K562 (cell line): ENCODE data around the gene SLC30A7. TPM values are rescaled to one million over a fixed set of nuclear protein-coding genes. Genes with fewer than 3 reads are reported as not detected.

Experiments used
- ATAC-seq: fragments of 200-7000 bp; cut with Tn5 transposase; 3 replicates; pipeline ENCODE4 v1.9.1; 2020; ENCODE audit warnings: moderate library complexity
- BruUV-seq: library from RNA; stranded (reverse); fragments of 400-500 nt; replicated peaks from 2 replicates; lab custom pipeline; 2021; lab: Mats Ljungman, UMichigan
- CTCF ChIA-PET: fragments of 300-600 bp; formaldehyde crosslinking; extraction: SDS; loops from one replicate; lab custom pipeline; 2021; ENCODE audit warnings: low intra/inter-chr PET ratio; lab: Yijun Ruan, JAX
- POLR2A ChIA-PET: fragments of 300-600, 350-650 bp; sonication (Branson Sonifier 250); formaldehyde crosslinking; extraction: SDS; loops from one replicate; lab custom pipeline; 2021; ENCODE audit warnings: antibody characterized with exemption, inconsistent platforms; lab: Yijun Ruan, JAX
- DNase-seq, 4 experiments: peaks; one replicate each; pipeline versions ENCODE4 v3.0.0 to v3.0.0-alpha.2; 2011 to 2018; ENCODE audit warnings: low spot score in 3 of 4, mixed read lengths in 3 of 4; ENCODE audit errors: extremely low read depth in 1 of 4
- FAIRE-seq: peaks from 2 replicates; lab custom pipeline; 2011; peaks lifted over from hg19 to GRCh38; lab: Jason Lieb, UNC
- H2AFZ ChIP-seq: 2 replicates; pipeline ENCODE4 v1.6.0; 2011; ENCODE audit warnings: low read depth, low read length, control low read depth, inconsistent platforms
- H3K27ac ChIP-seq: fragments of 200-600 bp; 3 replicates; pipeline ENCODE4 v1.8.0; 2011; ENCODE audit warnings: low read depth, mild to moderate bottlenecking, control low read depth, inconsistent platforms, low read length, moderate library complexity, mixed read lengths; ENCODE audit errors: extremely low read depth
- H3K27me3 ChIP-seq, 2 experiments: fragments of 300-600 bp in 1 of 2; 2 replicates in 1 of 2; 3 replicates in 1 of 2; pipeline versions ENCODE4 v1.6.0 to v1.8.0; 2011; ENCODE audit warnings: inconsistent platforms in 2 of 2, low read length in 2 of 2, mild to moderate bottlenecking in 1 of 2, mixed read lengths in 1 of 2, moderate library complexity in 1 of 2; ENCODE audit not compliant: control insufficient read depth in 2 of 2, insufficient read depth in 2 of 2
- H3K36me3 ChIP-seq: fragments of 300-600 bp; 3 replicates; pipeline ENCODE4 v1.8.0; 2011; ENCODE audit warnings: mild to moderate bottlenecking, low read length, inconsistent platforms; ENCODE audit not compliant: control insufficient read depth, insufficient read depth
- H3K4me1 ChIP-seq, 2 experiments: fragments of 200-600 bp in 1 of 2; replicated peaks in 1 of 2; 2 replicates in 1 of 2; 3 replicates in 1 of 2; pipeline versions ENCODE4 v1.5.1 to v1.8.0; 2011; ENCODE audit warnings: inconsistent platforms in 2 of 2, low read length in 2 of 2, mild to moderate bottlenecking in 1 of 2, mixed read lengths in 1 of 2, moderate library complexity in 1 of 2; ENCODE audit not compliant: control insufficient read depth in 2 of 2, insufficient read depth in 2 of 2
- H3K4me2 ChIP-seq: 2 replicates; pipeline ENCODE4 v1.6.1; 2011; ENCODE audit warnings: low read length, control low read depth, inconsistent platforms, mixed read lengths; ENCODE audit not compliant: insufficient read depth
- H3K4me3 ChIP-seq: fragments of 200-600 bp; sonication (generic), shearing (Covaris generic); 2 replicates; pipeline ENCODE4 v1.5.1; 2016; ENCODE audit warnings: control low read depth, inconsistent platforms
- H3K79me2 ChIP-seq: fragments of 200-600 bp; 3 replicates; pipeline ENCODE4 v1.8.0; 2011; ENCODE audit warnings: low read length, inconsistent platforms; ENCODE audit not compliant: control insufficient read depth, insufficient read depth
- H3K9ac ChIP-seq, 2 experiments: 2 replicates each; pipeline versions ENCODE4 v1.6.0 to v1.6.1; 2011; ENCODE audit warnings: low read depth in 2 of 2, low read length in 2 of 2, control low read depth in 1 of 2, inconsistent platforms in 1 of 2, mild to moderate bottlenecking in 1 of 2, mixed read lengths in 1 of 2; ENCODE audit not compliant: insufficient read depth in 1 of 2
- H3K9me1 ChIP-seq: one replicate; pipeline ENCODE4 v1.6.0; 2011; ENCODE audit warnings: inconsistent platforms, mild to moderate bottlenecking, low read length, moderate library complexity; ENCODE audit not compliant: control insufficient read depth, insufficient read depth
- H3K9me3 ChIP-seq: replicated peaks from 2 replicates; pipeline ENCODE4 v1.5.1; 2011; ENCODE audit warnings: low read depth, low read length, inconsistent platforms; ENCODE audit not compliant: control insufficient read depth, insufficient read depth
- H4K20me1 ChIP-seq: replicated peaks from 2 replicates; pipeline ENCODE4 v1.6.1; 2011; ENCODE audit warnings: low read length, inconsistent platforms, mixed read lengths; ENCODE audit not compliant: control insufficient read depth, insufficient read depth
- HEY1 ChIP-seq: fragments of 250-450 bp; sonication (Bioruptor Pico); IDR thresholded peaks from 2 replicates; pipeline ENCODE4 v1.5.0; 2020; ENCODE audit warnings: mild to moderate bottlenecking, moderate library complexity, borderline replicate concordance
- SPI1 ChIP-seq: IDR thresholded peaks from 2 replicates; pipeline ENCODE4 v1.6.1; 2011; ENCODE audit warnings: low read depth, low read length, control low read depth, borderline replicate concordance
- SUPT5H ChIP-seq: fragments of 450-650 bp; IDR thresholded peaks from 2 replicates; pipeline ENCODE4 v1.6.1; 2016
- TGIF2 ChIP-seq: sonication (generic); formaldehyde crosslinking; IDR thresholded peaks from 2 replicates; pipeline ENCODE4 v1.8.1; 2022; ENCODE audit warnings: mild to moderate bottlenecking, missing genetic modification reagents, moderate library complexity
- THRAP3 ChIP-seq: fragments of 450-650 bp; IDR thresholded peaks from 2 replicates; pipeline ENCODE4 v1.6.1; 2016; ENCODE audit warnings: mild to moderate bottlenecking, inconsistent platforms, borderline replicate concordance
- TSC22D4 ChIP-seq: fragments of 450-650 bp; IDR thresholded peaks from 2 replicates; pipeline ENCODE4 v1.6.1; 2016; ENCODE audit warnings: missing genetic modification characterization, missing biosample characterization, control low read depth
- ZNF174 ChIP-seq: fragments of 250-450 bp; sonication (Bioruptor Pico); IDR thresholded peaks from 2 replicates; pipeline ENCODE4 v1.4.0; 2020; ENCODE audit warnings: mild to moderate bottlenecking
- WGBS: fragments of 100-300 bp; shearing (Covaris generic); methylation state at CpG from one replicate; pipeline ENCODE4 v1.1.6; 2016; ENCODE audit warnings: low coverage, mixed read lengths; ENCODE audit not compliant: insufficient coverage; ENCODE audit errors: missing lambda C conversion rate; 5-methylcytosine and 5-hydroxymethylcytosine counted together
- in situ Hi-C: fragments of 300-500 bp; cut with MboI; formaldehyde crosslinking; loops from 4 replicates; pipeline ENCODE4 v1.15.0; 2018; ENCODE audit warnings: inconsistent platforms, mixed read lengths
- intact Hi-C: fragments of 100-400 bp; cut with micrococcal nuclease; formaldehyde crosslinking; loops from 2 replicates; pipeline ENCODE4 v1.14.2; 2022
- polyA plus RNA-seq, 8 experiments: library from polyadenylated mRNA; depleted of rRNA in 4 of 8; stranded (reverse) in 5 of 8; unstranded in 3 of 8; fragments of >200 nt; fragmentation: Nextera tagmentation in 2 of 8; fragmentation: Illumina TruSeq in 1 of 8; extraction: Ambion mirVana in 2 of 8; extraction: Trizol in 1 of 8; gene quantifications; 2 replicates each; pipeline versions ENCODE4 v1.2.1 to v1.2.3, GENCODE V29; 2011 to 2014; ENCODE audit warnings: inconsistent platforms in 1 of 8, missing spikeins in 1 of 8
- total RNA-seq, 7 experiments: library from RNA; depleted of rRNA in 6 of 7; stranded (reverse); fragments of >200 nt in 6 of 7; fragmentation: Illumina TruSeq in 2 of 7; extraction: Trizol in 2 of 7; gene quantifications; 2 replicates each; pipeline versions ENCODE4 v1.2.1 to v1.2.3, GENCODE V29; 2011 to 2021; ENCODE audit warnings: low replicate concordance in 1 of 7
- TF ChIP-seq, protein P1 (sequence below): fragments of 250-450 bp; sonication (Bioruptor Pico); IDR thresholded peaks from 2 replicates; pipeline ENCODE4 v1.8.0; 2021; ENCODE audit warnings: moderate library complexity, mild to moderate bottlenecking, inconsistent platforms
- TF ChIP-seq, protein P2 (sequence below), 2 experiments: fragments of 200-800 bp in 1 of 2; sonication (Bioruptor generic) in 1 of 2; sonication (generic) in 1 of 2; formaldehyde crosslinking in 1 of 2; IDR thresholded peaks in 1 of 2; conservative IDR thresholded peaks in 1 of 2; 2 replicates each; pipeline versions ENCODE4 v1.5.0 to v1.6.1; 2016 to 2020; ENCODE audit warnings: missing compliant biosample characterization in 1 of 2, missing genetic modification characterization in 1 of 2, missing genetic modification reagents in 1 of 2
- TF ChIP-seq, protein P3 (sequence below), 3 experiments: IDR thresholded peaks in 2 of 3; conservative IDR thresholded peaks in 1 of 3; 2 replicates each; pipeline ENCODE4 v1.5.1; 2011 to 2012; ENCODE audit warnings: low read length in 3 of 3, mild to moderate bottlenecking in 3 of 3, control low read depth in 2 of 3, improper control_type of control experiment in 1 of 3, inconsistent platforms in 1 of 3, low read depth in 1 of 3, mixed read lengths in 1 of 3, moderate library complexity in 1 of 3; ENCODE audit not compliant: insufficient read depth in 2 of 3
- TF ChIP-seq, protein P4 (sequence below): fragments of 200-800 bp; sonication (Bioruptor generic); IDR thresholded peaks from 2 replicates; pipeline ENCODE4 v1.6.1; 2017; ENCODE audit warnings: missing genetic modification characterization, missing compliant biosample characterization
- TF ChIP-seq, protein P5 (sequence below): sonication (generic); formaldehyde crosslinking; IDR thresholded peaks from 2 replicates; pipeline ENCODE4 v1.8.1; 2022; ENCODE audit warnings: missing genetic modification reagents
- TF ChIP-seq, protein P6 (sequence below): sonication (generic); formaldehyde crosslinking; IDR thresholded peaks from 2 replicates; pipeline ENCODE4 v1.8.0; 2023; ENCODE audit warnings: mild to moderate bottlenecking, missing genetic modification reagents

Gene SLC30A7
- total and polyA plus RNA-seq, 9 of the 15 experiments (the other 6 are each of a cell fraction or from before 2014, with no cell fraction given) = 3.5 to 17.1 (median 7.2) TPM

DNA sequence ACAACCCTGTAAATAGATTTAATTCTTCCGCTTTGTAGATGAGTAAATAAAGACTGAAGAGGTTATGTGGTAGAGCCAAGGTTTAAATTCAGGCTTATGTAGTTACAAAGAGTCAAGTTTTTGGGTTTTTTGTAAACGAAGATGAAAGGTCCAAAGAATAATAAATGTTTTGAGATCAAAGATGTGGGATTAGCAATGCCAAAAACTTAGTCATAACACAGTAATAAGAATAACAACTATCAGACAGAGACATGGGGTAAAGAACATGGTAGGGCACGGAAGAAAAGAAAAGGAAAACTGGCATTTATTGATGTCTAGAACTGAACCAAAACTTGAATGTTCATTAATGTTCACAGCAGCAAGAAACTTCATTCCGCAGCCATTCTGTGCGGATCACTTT is 44.2 kb upstream of the SLC30A7 start:
- Histone ChIP-seq H3K27ac (no peak overlapping the region), H3K4me1 (no peaks in the 10 kb centered on the region; a peak in 1 of 5 replicates), H2AFZ (no peak overlapping the region), H3K4me2 (no peak overlapping the region), H3K27me3 (no peaks in the 10 kb centered on the region), H4K20me1 (no peaks in the 10 kb centered on the region), H3K9me3 (no peaks in the 10 kb centered on the region), H3K9me1 (no peaks in the 10 kb centered on the region), H3K4me3 (no peak overlapping the region), H3K79me2 (no peaks in the 10 kb centered on the region), H3K36me3 (no peaks in the 10 kb centered on the region), H3K9ac (no peak overlapping the region)
- WGBS = 30% methylated on average over 5 of the region's 5 CpGs
- ChIA-PET POLR2A (no interaction called here), CTCF (no interaction called here)
- BruUV-seq = no TSS peak
- DNase-seq (no peak), ATAC-seq (no peak), FAIRE-seq (no peak)
- in situ Hi-C loops = loop anchor here (25.0 kb wide), 1 partner anchor 364 kb away; no protein-coding TSS in a partner anchor
- intact Hi-C loops = no loop called here
- TF ChIP-seq, protein P1, sequence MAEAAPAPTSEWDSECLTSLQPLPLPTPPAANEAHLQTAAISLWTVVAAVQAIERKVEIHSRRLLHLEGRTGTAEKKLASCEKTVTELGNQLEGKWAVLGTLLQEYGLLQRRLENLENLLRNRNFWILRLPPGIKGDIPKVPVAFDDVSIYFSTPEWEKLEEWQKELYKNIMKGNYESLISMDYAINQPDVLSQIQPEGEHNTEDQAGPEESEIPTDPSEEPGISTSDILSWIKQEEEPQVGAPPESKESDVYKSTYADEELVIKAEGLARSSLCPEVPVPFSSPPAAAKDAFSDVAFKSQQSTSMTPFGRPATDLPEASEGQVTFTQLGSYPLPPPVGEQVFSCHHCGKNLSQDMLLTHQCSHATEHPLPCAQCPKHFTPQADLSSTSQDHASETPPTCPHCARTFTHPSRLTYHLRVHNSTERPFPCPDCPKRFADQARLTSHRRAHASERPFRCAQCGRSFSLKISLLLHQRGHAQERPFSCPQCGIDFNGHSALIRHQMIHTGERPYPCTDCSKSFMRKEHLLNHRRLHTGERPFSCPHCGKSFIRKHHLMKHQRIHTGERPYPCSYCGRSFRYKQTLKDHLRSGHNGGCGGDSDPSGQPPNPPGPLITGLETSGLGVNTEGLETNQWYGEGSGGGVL (CRISPR knock-in tag) = no peak
- no peak for TF ChIP-seq SUPT5H
- TF ChIP-seq, protein P2, sequence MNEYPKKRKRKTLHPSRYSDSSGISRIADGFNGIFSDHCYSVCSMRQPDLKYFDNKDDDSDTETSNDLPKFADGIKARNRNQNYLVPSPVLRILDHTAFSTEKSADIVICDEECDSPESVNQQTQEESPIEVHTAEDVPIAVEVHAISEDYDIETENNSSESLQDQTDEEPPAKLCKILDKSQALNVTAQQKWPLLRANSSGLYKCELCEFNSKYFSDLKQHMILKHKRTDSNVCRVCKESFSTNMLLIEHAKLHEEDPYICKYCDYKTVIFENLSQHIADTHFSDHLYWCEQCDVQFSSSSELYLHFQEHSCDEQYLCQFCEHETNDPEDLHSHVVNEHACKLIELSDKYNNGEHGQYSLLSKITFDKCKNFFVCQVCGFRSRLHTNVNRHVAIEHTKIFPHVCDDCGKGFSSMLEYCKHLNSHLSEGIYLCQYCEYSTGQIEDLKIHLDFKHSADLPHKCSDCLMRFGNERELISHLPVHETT (CRISPR knock-in tag; conservative IDR thresholded peaks at IDR 0.05 in 1 of 2, IDR thresholded peaks at IDR 0.05 in 1 of 2) = no peak
- TF ChIP-seq SPI1 = no peak
- no peak for TF ChIP-seq TGIF2 (CRISPR knock-in tag)
- TF ChIP-seq, protein P3, sequence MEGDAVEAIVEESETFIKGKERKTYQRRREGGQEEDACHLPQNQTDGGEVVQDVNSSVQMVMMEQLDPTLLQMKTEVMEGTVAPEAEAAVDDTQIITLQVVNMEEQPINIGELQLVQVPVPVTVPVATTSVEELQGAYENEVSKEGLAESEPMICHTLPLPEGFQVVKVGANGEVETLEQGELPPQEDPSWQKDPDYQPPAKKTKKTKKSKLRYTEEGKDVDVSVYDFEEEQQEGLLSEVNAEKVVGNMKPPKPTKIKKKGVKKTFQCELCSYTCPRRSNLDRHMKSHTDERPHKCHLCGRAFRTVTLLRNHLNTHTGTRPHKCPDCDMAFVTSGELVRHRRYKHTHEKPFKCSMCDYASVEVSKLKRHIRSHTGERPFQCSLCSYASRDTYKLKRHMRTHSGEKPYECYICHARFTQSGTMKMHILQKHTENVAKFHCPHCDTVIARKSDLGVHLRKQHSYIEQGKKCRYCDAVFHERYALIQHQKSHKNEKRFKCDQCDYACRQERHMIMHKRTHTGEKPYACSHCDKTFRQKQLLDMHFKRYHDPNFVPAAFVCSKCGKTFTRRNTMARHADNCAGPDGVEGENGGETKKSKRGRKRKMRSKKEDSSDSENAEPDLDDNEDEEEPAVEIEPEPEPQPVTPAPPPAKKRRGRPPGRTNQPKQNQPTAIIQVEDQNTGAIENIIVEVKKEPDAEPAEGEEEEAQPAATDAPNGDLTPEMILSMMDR (IDR thresholded peaks at IDR 0.05 in 2 of 3, conservative IDR thresholded peaks at IDR 0.05 in 1 of 3; ENCODE audit: insufficient read depth in 2 of 3, low read depth in 1 of 3, low read length in 3 of 3) = no peak
- TF ChIP-seq TSC22D4 = no peak
- TF ChIP-seq, protein P4, sequence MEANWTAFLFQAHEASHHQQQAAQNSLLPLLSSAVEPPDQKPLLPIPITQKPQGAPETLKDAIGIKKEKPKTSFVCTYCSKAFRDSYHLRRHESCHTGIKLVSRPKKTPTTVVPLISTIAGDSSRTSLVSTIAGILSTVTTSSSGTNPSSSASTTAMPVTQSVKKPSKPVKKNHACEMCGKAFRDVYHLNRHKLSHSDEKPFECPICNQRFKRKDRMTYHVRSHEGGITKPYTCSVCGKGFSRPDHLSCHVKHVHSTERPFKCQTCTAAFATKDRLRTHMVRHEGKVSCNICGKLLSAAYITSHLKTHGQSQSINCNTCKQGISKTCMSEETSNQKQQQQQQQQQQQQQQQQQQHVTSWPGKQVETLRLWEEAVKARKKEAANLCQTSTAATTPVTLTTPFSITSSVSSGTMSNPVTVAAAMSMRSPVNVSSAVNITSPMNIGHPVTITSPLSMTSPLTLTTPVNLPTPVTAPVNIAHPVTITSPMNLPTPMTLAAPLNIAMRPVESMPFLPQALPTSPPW (CRISPR knock-in tag) = no peak
- no peak for TF ChIP-seq THRAP3
- TF ChIP-seq, protein P5, sequence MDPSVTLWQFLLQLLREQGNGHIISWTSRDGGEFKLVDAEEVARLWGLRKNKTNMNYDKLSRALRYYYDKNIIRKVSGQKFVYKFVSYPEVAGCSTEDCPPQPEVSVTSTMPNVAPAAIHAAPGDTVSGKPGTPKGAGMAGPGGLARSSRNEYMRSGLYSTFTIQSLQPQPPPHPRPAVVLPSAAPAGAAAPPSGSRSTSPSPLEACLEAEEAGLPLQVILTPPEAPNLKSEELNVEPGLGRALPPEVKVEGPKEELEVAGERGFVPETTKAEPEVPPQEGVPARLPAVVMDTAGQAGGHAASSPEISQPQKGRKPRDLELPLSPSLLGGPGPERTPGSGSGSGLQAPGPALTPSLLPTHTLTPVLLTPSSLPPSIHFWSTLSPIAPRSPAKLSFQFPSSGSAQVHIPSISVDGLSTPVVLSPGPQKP (CRISPR knock-in tag) = no peak
- TF ChIP-seq ZNF174 (CRISPR knock-in tag) = no peak
- TF ChIP-seq, protein P6, sequence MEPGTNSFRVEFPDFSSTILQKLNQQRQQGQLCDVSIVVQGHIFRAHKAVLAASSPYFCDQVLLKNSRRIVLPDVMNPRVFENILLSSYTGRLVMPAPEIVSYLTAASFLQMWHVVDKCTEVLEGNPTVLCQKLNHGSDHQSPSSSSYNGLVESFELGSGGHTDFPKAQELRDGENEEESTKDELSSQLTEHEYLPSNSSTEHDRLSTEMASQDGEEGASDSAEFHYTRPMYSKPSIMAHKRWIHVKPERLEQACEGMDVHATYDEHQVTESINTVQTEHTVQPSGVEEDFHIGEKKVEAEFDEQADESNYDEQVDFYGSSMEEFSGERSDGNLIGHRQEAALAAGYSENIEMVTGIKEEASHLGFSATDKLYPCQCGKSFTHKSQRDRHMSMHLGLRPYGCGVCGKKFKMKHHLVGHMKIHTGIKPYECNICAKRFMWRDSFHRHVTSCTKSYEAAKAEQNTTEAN (CRISPR knock-in tag) = no peak
- no peak for TF ChIP-seq HEY1 (CRISPR knock-in tag)
